ENCODE results near the gene TAF15.

- peak; percentile 52 for TF ChIP-seq POLR2AphosphoS5 (IDR thresholded peaks at IDR 0.05)
- TF ChIP-seq, protein P1, sequence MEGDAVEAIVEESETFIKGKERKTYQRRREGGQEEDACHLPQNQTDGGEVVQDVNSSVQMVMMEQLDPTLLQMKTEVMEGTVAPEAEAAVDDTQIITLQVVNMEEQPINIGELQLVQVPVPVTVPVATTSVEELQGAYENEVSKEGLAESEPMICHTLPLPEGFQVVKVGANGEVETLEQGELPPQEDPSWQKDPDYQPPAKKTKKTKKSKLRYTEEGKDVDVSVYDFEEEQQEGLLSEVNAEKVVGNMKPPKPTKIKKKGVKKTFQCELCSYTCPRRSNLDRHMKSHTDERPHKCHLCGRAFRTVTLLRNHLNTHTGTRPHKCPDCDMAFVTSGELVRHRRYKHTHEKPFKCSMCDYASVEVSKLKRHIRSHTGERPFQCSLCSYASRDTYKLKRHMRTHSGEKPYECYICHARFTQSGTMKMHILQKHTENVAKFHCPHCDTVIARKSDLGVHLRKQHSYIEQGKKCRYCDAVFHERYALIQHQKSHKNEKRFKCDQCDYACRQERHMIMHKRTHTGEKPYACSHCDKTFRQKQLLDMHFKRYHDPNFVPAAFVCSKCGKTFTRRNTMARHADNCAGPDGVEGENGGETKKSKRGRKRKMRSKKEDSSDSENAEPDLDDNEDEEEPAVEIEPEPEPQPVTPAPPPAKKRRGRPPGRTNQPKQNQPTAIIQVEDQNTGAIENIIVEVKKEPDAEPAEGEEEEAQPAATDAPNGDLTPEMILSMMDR (IDR thresholded peaks at IDR 0.05) = peak; percentile 84 to 99 (median 94)
Observed at GRCh38 chr17:35764123-35764991, 44.9 kb upstream of the TAF15 start.

Data from prostate gland (tissue), 2 donors.